Medulla oblongata (tissue), 1 donor: ENCODE measurements around the gene GP1BB.
"Not testable (repeated sequence)": the region's sequence is repeated elsewhere in the genome, so short reads cannot be mapped to it uniquely, and the experiment has no call there.

Experiments
- DNase-seq: peaks from one replicate; pipeline ENCODE4 v3.0.0-alpha.2; 2015; ENCODE audit errors: extremely low spot score

Gene GP1BB

DNA sequence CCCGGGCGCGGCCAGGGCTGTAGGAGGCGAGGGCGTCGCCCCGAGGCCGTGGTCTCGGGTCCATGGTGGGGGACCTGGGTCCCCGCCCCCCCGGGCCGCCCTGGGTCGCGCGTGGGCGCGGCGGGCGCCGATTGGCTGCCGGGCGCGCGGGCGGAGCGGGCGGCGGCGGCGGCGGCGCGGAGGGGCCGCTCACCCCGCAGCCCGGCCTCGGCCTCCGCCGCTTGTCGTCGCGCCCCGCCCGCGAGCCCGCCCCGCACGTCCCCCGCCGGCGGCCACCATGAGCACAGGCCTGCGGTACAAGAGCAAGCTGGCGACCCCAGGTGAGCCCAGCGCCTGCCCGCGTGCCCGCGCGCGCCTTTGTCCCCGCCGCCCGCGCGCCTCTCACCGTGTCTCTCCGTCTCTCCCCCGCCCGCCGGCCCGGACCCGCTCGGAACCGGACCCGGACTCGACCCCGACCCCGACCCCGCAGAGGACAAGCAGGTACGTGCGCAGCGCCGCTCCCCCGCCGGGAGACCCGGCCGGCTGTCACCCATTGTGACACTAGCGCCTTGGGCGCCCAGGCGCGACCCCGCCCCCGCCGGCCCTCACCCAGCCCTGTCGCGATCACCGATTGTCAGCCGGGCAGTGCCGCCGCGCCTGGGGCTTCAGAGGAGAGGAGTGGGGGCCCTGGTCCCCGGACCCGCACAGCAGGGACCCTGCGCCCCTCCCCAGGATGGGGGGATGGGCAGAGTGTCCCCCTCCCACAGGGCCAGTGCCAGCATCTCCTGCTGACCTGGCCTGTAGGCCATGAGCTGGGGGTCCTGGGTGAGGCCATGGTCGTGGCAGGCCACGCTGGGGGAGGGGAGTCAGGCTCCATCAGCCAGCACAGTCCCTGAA lies 8.8 kb upstream of the GP1BB start, which contains the start of gene SEPTIN5:
TSS of gene SEPTIN5 (plus strand) at position 192 of the 876 bp plus-strand sequence. CDS start at position 278, 86 bp downstream.
- no peak for DNase-seq

DNA sequence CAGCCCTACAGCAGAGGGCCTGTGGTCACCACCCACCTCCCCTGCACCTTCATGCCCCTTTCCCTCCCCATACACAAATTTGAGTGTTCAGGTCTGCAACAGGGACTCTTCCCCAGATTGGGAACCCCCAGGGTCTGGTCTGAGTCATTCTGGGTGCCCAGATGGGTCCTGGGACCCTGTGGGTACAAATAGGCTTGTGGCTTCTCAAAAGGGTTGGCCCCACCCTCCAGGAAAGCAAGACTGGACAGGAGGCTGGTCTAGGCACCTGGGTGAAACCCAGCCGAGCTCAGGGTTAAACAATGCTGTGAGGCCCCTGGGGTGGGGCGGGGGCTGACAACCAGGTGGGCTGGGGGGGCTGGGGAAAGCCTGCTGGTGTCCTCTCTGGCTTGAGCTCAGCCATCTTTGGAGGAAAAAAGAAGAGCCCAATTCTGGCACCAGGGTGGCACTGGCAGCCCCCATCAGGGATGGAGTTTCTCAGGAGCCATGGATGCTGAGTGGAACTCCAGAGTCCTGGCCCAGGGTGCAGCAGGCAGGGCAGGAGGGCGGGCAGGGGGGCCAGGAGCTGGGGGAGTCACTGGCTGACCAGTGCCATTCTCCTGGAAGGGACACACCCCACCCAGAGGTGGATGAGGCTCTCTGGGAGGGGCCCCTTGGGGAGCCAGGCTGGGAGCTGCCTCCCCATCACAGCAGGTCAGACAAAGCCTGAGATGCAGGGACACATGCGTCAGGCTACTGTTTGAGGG lies 8.0 kb upstream of the GP1BB start:
- no peak for DNase-seq

DNA sequence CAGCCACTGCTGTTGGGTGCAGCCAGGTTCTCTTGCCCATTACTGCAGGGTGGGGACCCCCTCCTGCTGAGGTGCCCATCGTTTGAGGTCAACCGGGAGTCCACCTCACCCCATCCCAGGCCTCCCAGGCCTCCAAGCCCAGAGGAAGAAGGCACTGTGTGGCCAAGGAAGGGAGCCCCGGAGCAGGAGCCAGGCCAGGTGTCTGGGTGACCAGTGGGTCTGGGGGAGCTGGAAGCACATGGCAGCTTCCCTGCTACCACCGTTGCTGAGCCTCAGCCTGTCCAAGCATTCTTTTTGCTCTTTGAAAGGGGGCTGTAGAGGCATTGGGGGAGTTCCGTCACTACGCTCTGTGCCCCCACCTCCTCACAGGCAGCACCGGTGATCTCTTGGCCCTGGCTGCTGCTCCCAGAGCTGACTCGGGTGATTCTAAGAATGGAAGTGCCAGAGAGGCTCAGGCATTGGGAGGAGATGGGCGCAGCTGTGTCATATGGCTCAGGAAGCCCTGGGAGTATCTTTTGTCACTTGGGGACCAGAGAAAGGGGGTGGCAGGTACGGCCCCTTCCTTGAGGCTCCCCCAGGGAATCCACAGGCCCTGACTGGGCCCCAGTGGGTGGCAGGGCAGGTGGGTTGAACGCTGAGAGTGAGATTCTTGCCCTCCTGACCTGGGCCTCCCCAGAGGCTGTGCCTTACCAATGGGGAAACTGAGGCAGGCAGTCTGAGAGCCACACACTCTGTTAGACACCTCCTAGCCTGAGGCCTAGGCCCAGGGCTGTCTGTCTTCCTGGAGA lies 7.1 kb upstream of the GP1BB start:
- DNase-seq = no peak

DNA sequence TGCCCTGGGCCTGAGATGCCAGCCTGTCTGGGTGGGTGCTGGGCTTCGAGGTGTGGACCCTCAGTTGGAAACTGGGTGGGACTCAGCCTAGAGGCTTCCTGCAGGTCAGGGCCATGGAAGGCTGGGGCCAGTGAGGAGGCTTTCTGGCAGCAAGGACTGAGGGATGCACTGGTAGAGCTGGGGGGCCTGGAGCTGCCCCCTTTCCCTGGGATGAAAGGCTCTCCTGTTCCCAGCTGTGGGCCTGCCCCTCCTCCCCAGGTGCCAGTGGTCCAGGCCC lies 6.6 kb upstream of the GP1BB start:
- DNase-seq = no peak

DNA sequence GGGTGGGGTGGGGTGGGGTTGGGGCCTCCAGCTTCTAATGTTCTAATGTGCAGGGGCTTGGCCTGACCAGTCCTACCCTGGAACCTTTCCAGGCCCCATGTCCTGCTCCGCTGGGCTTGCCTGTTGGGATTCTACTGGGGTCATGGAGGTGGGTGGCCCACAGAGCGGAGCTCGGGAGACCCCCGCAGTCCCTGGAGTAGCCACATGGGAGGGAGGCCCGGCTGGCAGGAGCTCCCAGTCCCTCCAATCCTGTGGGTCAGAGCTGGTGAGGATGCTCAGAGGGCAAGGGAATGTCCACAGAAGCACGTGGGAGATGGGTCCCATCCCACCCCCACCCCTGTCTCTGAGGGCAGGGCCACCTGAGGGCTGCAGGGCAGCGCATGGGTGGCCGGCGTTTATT lies 6.2 kb upstream of the GP1BB start:
- no peak for DNase-seq

DNA sequence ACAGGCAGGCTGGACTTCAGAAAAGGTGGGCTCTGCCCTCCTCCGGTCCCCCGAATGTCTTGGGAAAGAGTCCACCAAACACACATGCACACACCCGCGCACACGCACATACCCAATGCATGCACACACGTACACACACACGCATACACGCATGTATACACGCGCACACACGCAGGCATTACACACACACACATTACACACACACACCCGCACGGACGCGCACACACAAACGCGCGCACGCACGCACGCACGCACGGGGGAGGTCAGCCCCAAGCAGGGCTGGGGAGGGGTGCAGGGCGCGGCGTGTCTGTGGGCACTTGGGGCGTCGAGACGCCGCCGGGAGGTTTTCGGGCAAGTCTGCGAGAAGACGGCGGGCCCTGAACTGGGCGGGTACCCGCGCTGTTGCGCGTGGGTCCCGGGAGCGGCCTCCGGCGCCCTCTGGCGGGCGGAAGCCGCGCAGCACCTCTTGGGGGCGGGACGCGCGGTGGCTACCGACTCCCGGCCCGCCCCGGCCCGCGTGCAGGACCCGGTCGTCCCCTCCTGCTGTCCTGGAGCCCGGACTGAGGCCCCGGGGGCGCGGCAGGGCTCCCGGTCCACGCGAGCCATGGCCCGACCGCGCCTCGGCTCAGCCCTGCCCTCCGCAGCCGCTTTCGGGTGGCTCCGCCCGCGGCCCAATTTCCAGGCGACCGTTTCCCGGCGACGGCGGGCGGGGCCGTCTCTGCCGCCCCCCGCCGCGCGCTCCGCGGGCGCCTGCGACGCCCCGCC lies 5.5 kb upstream of the GP1BB start:
- peak; percentile 62 for DNase-seq

DNA sequence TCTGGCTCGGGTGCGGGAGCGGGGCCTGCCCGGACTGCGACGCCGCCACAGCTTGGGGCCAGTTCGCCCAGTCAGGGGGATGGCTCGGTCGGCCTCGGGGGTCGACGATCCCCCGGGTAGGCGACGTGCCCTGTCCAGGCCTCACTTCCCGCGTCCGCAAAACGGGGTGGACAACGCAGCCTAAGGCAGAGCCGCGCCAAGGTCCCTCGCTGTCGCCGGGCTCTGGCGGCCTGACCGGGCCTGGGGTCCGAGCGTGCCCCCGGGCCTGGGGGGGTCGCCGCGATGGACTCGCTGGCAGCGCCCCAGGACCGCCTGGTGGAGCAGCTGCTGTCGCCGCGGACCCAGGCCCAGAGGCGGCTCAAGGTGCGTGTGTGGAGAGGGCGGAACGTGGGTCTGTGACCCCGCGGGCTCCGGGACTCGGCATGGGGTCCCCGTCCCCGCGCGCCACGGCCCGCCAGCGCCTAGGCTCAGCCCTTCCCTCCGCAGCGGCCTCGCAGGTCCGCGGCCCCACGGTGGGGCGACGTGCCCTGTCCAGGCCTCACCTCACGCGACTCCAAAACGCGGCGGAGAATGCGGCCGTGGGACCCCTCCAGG lies 4.8 kb upstream of the GP1BB start:
- no peak for DNase-seq

DNA sequence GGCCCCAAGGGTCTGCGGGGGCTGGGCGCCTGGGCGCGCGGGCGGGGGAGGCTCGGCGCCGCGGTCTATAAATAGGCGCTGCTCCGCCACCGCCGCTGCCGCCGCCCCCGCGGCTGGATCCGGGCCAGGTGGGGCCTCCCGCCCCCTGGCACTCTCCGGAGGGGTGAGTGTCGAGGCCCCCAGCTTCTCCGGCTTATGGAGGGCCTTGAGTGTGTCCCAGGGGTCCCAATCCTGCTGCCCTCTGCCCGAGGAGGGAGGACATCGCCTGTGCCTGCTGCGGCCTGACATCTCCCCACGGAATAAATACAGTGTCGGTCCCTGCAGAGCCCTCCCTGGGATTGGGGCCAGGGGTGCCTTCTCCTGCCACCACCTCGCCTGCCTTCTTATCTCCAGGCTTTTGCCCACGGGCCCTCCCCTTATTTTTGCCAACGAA lies 4.3 kb upstream of the GP1BB start:
- no peak for DNase-seq

DNA sequence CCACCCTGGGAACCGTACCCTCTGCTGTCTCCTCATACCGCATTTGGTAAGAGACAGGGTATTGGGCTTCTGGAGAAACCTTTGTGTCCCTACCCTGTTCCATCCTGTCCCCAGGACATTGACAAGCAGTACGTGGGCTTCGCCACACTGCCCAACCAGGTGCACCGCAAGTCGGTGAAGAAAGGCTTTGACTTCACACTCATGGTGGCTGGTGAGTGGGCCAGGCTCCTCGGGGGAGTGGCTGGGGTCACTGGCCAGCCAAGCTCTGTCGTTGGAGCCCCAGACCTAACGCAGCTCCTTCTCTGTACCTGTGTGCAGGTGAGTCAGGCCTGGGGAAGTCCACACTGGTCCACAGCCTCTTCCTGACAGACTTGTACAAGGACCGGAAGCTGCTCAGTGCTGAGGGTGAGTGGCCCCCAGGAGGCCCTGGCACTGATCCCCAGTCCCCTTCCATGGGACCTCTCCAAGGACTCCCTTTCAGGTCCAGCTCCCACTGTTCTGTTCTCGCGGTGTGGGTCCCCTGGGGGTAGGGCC lies 3.8 kb upstream of the GP1BB start:
- DNase-seq = no peak

DNA sequence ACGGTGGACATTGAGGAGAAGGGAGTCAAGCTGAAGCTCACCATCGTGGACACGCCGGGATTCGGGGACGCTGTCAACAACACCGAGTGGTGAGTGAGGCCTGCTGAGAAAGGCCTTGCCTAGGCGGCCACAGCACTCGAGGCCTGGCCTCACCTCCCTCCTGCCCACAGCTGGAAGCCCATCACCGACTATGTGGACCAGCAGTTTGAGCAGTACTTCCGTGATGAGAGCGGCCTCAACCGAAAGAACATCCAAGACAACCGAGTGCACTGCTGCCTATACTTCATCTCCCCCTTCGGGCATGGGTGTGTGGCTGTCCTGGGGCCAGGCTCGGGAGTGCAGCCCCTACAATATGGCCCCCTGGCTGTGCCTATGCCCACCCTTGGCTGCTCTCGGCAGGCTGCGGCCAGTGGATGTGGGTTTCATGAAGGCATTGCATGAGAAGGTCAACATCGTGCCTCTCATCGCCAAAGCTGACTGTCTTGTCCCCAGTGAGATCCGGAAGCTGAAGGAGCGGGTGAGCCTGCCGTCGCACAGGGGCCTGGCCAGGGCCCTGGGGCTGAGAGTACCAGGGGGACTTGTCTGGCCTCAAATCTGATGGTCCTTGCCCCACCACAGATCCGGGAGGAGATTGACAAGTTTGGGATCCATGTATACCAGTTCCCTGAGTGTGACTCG lies 3.0 kb upstream of the GP1BB start:
- no peak for DNase-seq

DNA sequence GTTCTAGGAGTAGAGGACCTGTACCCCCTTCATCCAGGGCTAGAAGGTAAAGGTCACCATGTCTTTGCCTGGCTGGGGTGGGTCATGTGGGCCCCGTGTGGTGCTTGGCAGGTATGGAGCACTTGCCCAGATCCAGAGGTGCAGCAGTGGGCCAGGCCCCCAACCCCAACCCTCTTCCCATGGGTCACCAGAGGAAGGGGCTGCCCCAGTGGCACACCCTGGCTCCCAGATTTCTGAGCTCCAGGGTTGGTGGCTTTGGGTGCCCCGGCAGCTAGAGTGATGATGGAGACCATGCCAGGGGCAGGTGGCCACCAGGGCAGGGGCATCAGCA lies 2.4 kb upstream of the GP1BB start:
- no peak for DNase-seq

DNA sequence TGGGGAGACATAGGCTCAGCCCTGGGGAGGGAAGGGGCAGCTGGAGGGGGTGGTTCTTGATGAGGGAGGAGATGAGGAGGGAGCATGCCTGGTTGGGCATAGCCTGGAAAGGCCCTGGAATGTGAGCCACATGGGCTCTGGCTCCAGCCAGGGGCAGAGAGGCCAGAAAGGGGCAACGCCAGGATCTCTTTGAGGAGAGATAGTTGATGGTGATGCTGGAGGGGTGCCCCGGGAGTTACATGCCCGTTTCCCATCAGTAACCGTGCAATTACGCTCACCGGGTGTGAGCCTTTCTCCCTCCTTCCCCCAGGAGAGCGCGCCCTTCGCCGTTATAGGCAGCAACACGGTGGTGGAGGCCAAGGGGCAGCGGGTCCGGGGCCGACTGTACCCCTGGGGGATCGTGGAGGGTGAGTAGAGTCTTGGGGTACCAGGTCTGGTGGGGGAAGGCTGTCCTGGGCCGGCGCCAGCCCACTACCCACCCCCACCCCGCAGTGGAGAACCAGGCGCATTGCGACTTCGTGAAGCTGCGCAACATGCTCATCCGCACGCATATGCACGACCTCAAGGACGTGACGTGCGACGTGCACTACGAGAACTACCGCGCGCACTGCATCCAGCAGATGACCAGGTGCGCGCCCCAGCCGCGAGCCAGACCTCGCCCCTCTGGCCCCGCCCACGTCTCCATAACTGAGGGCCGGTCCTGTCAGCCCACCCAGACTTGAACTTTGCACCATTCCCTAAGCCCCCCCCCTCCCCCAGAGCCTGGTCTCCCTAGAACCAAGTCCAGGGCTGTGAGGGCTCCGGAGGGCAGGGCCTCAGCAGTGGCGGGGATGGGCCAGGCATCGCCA lies 1.8 kb upstream of the GP1BB start:
- DNase-seq = no peak

DNA sequence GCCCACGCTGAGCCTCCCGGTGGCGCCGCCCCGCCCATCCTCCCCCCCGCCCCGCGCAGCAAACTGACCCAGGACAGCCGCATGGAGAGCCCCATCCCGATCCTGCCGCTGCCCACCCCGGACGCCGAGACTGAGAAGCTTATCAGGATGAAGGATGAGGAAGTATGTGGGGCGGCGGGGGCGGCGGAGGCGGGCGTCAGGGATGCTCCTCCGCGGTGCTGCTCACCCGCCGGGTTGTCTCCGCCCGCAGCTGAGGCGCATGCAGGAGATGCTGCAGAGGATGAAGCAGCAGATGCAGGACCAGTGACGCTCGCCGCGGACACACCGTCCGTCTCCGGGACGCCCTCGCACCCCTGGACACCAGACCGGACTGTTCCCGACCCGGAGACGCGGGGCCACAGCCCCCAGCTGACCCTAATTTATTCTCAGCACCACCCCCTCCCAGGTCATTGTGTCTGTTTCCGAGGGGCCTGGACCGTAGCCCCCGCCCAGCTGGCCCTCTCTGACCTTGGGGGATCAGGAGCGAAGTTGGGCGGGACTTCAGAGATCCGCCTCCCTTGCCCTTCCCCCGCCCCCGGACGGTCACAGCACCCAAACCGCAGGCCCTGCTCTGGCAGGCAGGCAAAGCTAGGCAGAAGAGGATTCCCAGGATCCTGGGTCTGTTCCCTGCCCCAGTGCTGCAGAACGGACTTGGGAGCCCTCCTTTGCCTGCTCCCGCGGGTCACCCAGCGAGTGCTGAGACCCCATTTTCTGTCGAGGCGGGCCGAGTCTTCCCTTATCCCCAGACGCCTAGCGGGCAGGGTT lies 959 bp upstream of the GP1BB start:
- no peak for DNase-seq

DNA sequence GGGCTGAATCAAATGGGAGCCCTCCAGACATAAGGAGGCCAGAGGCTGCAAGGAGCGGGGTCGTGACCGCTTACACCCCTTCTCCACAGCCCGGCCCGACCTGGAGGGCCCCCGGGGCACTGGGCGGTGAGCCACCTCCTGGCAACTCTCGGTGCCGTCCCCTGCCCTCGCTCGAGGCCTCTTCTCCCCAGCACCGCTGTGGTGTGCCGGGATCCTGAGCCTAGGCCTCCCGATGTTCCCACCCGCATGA lies 432 bp upstream of the GP1BB start:
- DNase-seq = no peak

DNA sequence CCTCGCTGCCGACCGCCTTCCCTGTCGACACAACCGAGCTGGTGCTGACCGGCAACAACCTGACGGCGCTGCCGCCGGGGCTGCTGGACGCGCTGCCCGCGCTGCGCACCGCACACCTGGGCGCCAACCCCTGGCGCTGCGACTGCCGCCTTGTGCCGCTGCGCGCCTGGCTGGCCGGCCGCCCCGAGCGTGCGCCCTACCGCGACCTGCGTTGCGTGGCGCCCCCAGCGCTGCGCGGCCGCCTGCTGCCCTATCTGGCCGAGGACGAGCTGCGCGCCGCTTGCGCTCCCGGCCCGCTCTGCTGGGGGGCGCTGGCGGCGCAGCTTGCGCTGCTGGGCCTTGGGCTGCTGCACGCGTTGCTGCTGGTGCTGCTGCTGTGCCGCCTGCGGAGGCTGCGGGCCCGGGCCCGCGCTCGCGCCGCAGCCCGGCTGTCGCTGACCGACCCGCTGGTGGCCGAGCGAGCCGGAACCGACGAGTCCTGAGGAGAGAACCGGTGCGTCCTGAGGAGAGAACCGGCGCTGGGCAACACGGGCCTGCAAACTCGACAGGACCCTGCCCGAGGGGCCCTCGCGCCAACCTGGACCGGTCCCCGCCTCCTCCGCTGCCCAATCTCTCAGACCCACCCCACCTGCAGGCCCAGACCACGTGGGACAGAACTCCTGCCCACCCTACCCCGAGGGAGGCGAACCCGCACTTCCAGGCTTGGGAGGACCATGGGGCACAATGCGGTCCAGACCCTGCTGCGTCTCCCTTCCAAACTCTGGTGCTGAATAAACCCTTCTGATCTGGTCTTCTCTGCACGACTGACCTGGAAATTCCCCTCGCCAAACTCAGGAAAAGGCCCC lies 866 bp downstream of the GP1BB start:
- no peak for DNase-seq

DNA sequence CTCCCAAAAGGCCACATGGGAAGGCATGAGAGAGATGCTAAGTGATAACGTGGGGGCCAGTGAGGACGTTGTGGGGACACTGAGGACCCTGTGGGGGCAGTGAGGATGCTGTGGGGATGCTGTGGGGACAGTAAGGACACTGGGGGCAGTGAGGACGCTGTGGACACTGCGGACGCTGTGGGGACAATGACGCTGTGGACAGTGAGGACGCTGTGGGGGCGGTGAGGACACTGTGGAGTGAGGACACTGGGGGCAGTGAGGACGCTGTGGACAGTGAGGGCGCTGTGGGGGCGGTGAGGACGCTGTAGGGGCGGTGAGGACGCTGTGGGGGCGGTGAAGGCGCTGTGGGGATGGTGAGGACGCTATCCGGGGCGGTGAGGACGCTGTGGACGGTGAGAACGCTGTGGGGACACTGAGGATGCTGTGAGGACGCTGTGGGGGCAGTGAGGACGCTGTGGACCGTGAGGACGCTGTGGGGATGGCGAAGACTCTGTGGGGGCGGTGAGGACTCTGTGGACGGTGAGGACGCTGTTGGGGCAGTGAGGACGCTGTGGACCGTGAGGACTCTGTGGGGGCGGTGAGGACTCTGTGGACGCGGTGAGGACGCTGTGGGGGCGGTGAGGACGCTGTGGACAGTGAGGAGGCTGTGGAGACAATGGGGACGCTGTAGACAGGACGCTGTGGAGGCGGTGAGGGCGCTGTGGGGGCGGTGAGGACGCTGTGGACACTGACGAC lies 1.8 kb downstream of the GP1BB start:
- no peak for DNase-seq

DNA sequence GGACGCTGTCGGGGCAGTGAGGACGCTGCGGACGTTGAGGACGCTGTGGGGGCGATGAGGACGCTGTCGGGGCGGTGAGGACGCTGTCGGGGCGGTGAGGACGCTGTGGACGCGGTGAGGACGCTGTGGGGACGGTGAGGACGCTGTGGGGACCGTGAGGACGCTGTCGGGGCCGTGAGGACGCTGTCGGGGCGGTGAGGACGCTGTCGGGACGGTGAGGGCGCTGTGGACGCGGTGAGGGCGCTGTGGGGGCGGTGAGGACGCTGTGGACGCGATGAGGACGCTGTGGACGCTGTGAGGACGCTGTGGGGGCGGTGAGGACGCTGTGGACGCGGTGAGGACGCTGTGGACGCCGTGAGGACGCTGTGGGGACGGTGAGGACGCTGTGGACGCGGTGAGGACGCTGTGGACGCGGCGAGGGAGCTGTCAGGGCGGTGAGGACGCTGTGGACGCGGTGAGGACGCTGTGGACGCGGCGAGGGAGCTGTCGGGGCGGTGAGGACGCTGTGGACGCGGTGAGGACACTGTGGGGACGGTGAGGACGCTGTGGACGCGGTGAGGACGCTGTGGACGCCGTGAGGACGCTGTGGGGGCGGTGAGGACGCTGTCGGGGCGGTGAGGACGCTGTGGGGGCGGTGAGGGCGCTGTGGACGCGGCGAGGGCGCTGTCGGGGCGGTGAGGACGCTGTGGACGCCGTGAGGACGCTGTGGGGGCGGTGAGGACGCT lies 2.9 kb downstream of the GP1BB start:
- not testable (repeated sequence) for DNase-seq
